Gastroesophageal sphincter (tissue), 3 donors: ENCODE results near the gene KCNB1.

Source experiments
- CTCF ChIP-seq, 4 experiments: fragments of 200-600 bp in 2 of 4; fragments of 450-650 bp in 2 of 4; sonication (generic) in 1 of 4; IDR thresholded peaks; one replicate each; pipeline ENCODE4 v1.5.1; 2017 to 2019; ENCODE audit warnings: antibody characterized with exemption in 4 of 4, mild to moderate bottlenecking in 2 of 4, moderate library complexity in 2 of 4
- EP300 ChIP-seq: sonication (generic); formaldehyde crosslinking; IDR thresholded peaks from one replicate; pipeline ENCODE4 v1.6.1; 2017; ENCODE audit warnings: antibody characterized with exemption, mild to moderate bottlenecking

- TF ChIP-seq CTCF (IDR thresholded peaks at IDR 0.05) (peak in 1 of 4 experiments; percentile 31), EP300 (no peak)
These were observed 162.0 kb downstream of the KCNB1 start for GRCh38 chr20:49320460-49320859.
